Fibroblast of skin of scalp (primary cell): ENCODE data around the gene C6orf52.

Source experiments
- DNase-seq: peaks from one replicate; pipeline ENCODE4 v3.0.0-alpha.2; 2013

The C6orf52 gene

DNA sequence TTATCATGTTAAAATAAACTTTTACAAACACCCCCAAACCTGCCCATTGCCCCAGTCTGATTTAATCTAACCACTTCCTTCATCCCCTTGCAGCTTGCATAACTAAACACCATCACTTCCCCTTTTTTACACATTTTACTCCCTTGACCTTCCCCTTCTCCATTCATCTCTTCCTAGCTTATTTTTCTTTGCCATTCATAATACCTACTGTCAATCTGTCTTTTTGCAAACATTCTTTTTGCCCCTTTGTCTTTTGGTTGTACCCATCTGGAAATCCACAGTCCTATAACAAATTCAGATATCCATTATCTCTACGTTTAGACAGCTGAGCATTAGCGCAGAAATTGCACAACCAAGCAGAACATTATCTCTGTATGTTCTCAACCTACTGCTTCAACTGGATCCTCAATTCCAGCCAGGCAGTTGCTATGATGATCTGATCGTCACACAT lies 51.2 kb downstream of the C6orf52 start:
- no peak for DNase-seq

DNA sequence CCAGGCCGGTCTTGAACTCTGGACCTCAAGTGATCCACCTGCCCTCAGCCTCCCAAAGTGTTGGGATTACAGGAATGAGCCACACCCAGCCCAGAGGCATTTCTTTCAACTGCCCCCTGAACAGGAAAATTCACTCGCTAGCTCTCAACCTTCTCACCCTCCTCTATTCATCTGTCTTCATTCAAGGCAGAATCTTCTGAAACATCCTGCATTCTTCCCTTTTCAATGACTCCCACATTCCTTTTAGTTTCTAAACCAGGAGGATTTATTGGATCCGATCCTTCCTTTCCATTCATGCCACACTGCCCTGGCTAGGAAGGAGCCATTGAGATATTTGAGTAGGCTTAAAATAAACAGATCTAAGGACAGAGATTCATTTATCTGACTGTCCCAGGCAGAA lies 52.9 kb downstream of the C6orf52 start:
- DNase-seq = no peak

DNA sequence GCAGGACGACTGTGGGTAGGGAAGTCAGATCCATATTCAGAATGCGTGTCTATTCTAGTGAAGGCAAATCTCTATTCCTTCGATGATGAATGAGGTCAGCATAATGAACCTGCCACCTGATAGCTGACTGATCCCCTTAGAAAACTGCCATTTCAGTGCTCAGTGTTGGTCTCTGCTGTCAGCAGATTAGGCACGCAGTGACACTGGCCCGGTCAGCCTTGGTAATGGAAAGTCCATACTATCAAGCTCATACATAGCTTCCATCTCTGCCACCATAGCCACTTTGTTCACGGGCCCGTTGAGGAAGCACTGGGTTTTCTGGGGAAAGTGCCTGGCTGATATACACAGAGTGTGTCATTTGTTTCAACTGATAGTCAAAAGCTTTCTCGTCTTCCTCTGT lies 54.0 kb downstream of the C6orf52 start:
- no peak for DNase-seq

DNA sequence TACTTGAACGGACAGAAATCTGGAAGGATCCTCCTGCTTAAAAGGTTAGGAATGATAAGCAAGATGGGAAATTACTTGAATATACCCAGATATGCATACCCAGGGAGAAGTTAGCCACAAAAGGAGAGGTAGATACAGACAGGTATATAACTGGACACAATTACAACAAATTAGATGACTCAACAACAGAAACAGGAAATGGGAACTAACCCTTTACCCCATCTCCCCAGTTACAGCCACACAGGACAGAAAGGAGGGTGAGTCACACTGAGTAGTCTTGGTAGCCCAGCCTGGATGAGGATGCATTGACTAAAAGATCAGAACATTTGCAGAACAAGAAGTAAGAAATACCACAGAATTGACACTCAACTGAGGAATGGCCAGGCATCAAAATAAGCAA lies 61.2 kb downstream of the C6orf52 start:
- no peak for DNase-seq

DNA sequence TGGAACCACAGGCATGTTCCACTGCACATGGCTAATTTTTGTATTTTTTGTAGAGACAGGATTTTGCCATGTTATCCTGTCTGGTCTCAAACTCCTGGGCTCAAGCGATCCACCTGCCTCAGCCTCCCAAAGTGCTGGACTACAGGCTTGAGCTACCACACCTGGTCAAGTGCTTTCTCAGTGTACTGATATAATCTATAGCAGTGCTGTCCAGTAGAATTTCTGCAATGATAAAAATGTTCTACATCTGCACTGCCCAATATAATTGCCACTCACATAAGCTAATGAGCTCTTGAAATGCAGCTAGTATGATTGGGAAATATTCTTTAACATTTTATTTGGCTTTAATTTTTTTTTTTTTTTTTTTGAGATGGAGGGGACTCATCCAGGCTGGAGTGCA lies 64.2 kb downstream of the C6orf52 start:
- DNase-seq = no peak

DNA sequence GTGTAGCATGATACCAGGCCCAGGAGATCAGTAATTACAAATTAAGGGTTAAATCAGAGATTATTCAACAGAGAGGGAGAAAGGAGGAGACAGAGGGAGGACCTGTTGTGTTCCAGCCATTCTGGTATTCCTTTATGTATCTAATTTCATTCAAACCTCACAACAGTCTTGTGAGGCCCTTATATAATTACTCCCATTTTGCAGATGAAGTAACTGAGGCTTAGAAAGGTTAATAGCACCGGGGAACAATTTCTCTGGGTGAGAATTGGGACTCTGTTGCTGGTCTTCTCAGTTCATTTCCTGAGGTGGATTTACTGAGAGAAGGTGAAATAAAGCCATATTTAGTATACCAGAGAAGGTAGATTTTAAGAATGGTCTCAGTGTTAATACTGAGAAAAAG lies 66.6 kb downstream of the C6orf52 start:
- DNase-seq = no peak

DNA sequence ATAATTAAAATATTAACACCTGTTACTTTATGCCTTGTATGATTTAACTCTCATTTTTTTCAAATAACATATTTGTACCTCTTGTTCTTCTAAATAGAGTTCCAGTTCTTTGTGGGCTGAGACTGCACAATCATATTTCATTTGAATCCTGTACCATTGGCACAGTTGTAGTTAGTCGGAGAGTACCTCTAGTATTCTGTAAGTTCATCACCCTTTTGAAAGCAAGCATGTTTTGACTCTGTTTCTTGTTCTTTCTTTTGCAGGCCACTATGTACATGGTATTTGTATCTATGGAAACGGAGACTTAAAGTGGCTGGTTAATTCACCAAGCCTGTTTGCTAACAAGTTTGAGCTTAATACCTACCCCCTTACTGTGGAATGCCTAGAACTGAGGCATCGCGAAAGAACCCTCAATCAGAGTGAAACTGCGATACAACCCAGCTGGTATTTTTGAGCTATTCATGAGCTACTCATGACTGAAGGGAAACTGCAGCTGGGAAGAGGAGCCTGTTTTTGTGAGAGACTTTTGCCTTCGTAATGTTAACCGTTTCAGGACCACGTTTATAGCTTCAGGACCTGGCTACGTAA lies 68.2 kb downstream of the C6orf52 start:
- DNase-seq = no peak

DNA sequence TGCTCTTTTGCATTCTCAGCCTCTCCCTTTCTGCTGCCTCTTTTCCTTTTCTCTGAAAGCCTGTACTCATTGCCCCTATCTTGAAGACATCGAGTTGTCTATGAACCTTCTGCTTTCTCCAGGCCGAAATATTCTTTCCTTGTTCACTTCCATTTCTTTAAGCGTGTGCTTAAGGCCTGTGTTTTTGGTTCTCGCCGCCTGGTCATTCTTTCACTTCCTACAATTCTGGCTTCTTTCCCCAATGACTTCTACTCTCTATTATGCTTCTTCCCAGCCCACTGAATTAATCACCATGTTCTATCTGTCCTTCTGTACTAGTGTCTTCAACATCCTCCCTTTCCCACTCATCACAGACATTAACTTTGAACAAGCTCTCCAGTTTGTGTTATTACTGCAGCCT lies 69.6 kb downstream of the C6orf52 start:
- no peak for DNase-seq

DNA sequence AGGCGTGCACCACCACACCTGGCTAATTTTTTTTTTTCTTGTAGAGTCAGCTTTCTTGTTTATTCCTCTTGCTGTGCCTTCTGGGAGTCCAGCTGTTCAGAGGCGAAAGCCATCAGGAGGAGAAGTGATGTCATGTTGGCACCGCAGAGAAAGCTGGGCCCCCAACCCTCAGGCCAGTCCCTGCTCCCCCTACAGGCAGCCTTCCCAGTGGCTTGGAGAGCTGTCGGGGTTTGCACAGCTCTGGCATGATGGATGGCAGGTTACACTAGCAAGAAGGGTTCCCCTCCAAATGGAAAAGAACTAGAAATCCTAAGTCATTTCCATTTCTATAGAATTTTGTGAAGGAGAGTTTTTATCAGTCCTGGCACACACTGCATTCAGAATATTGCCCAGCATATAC lies 72.6 kb downstream of the C6orf52 start:
- no peak for DNase-seq
